ENCODE measurements around the gene PUS7.
"Not testable (repeated sequence)": the region's sequence is repeated elsewhere in the genome, so short reads cannot be mapped to it uniquely, and the experiment has no call there.

PUS7 gene

DNA sequence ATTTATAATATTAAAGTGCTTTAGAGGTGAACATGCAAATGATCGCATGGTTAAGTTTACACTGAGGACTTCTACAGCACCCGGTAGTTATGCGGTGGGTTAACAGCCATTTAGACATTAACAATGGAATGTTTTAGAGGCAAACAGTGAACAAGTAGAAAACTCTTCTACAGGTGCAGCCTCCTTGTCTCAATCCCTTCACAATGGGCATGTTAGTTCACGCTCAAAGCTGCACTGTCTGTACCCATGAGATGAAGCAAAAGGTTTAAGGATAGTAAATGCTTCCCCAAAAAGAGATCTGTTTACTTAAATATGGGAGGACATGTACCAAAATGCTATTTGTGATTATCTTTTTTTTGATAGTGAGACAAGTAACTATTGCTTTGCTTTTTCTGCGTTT lies 25.1 kb downstream of the PUS7 start:
- DNase-seq (ENCODE audit: insufficient read length, low spot score) (no peak), FAIRE-seq (no peak)

DNA sequence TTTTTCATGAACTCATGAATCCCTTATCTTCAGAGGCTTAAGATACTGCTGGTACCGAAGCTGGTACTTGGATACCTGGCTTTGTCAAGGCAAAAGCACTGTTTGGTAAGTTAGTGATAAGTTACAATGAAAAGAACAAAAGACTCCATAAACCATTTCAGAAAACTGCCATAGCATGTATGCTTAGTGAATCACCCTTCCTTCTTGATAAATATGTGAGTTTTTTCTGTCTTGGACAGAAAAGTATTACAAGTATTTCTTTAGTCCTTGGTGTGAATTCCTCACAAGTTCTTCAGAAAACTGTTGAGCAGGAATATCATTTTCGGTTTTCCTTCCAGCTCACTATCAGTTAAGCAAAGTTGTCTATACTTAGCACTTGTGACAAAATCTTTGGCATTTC lies 25.6 kb downstream of the PUS7 start:
- no peak for FAIRE-seq
- DNase-seq (ENCODE audit: insufficient read length, low spot score): no peak

GRCh38 chr7:105493923-105494315 lies 28.2 kb downstream of the PUS7 start:
- no peak for DNase-seq (ENCODE audit: insufficient read length, low spot score)
- FAIRE-seq: no peak

DNA sequence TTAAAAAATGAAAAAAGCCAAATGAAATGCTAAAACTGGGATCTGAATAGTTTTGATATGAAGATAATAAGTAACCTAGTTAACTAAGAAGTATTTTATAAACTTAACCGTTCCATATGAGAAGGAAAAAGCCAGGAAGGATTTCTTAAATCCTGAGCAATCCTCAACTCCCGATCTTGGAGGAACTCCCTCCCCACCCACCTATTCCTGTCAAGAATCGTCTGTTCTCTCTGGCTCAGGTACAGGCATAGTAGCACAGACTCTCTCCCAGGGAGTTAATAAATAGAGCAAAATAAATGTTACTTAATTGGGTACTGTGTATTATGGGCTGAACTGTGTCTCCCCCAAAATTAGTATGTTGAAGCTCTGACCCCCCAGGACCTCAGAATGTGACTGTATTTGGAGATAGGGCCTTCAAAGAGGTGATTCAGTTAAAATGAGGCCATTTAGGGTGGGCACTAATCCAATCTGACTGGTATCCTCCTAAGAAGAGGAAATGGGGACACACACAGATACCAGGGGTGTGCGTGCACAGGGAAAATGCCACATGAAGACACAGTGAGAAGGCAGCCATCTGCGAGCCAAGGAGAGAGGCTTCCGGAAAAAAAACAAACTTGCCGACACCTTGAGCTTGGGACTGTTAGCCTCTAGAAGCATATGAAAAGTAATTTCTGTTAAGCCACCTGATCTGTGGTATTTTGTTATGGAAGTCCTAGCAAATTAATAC lies 28.7 kb downstream of the PUS7 start:
- DNase-seq (ENCODE audit: insufficient read length, low spot score) (no peak), FAIRE-seq (no peak)

GRCh38 chr7:105489409-105489808 lies 32.7 kb downstream of the PUS7 start:
- DNase-seq (ENCODE audit: insufficient read length, low spot score): no peak
- no peak for FAIRE-seq

GRCh38 chr7:105487579-105488571 lies 34.2 kb downstream of the PUS7 start:
- FAIRE-seq: no peak
- DNase-seq (ENCODE audit: insufficient read length, low spot score): peak; percentile 52

GRCh38 chr7:105480931-105481330 lies 41.1 kb downstream of the PUS7 start:
- DNase-seq (ENCODE audit: insufficient read length, low spot score) (no peak), FAIRE-seq (no peak)

- DNase-seq (ENCODE audit: insufficient read length, low spot score) (no peak), FAIRE-seq (no peak)
Observed at GRCh38 chr7:105478606-105479005, 43.5 kb downstream of the PUS7 start.

DNA sequence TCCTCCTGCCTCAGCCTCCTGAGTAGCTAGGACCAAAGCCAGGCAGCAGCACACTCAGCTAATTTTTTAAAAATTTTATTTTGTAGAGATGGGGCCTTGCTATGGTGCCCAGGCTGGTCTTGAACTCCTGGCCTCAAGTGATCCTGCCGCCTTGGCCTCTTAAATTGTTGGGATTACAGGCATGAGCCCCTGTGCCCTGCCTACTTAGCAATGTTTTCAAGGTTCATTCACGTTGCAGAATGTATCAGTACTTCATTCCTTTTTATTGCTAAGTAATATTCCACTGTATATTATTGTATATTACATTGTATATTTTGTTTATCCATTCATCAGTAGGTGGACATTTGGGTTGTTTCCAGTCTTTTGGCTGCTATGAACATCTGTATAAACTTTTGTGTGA lies 44.2 kb downstream of the PUS7 start:
- FAIRE-seq: no peak

DNA sequence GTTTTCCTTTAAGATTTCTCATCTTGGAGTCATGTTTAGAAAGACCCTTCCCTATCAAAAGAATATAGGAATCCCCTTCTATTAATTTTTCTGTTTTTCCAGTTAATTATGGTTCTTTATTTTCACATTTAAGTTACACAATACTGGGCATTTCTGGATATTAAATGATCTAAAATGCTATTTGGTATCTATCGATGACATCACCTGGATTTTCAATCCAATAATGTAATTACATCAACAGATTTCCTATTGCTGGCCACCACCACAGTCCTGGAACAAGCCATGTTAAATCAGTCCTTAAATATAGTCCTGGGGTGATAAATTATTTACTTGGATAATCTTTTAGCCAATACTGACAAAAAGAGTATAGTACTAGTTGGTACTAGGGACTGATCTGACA lies 48.0 kb downstream of the PUS7 start:
- DNase-seq (ENCODE audit: insufficient read length, low spot score): no peak
- no peak for FAIRE-seq

More for the DNA sequence above, 44.2 kb downstream of the PUS7 start:
- no peak for DNase-seq (ENCODE audit: insufficient read length, low spot score)

DNA sequence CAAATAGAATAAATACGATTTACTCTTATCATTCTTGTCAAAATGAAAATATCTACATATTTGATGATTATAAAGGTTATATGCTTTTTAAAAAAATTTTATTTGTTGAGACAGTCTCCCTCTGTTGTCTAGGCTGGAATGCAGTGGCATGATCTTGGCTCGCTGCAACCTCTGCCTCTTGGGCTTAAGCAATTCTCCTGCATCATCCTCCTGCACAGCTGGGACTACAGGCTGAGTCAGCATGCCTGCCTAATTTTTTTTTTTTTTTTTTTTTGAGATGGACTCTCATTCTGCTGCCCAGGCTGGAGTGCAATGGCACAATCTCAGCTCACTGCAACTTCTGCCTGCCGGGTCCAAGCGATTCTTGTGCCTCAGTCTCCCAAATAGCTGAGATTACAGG lies 48.9 kb downstream of the PUS7 start:
- FAIRE-seq: no peak
- DNase-seq (ENCODE audit: insufficient read length, low spot score): no peak

DNA sequence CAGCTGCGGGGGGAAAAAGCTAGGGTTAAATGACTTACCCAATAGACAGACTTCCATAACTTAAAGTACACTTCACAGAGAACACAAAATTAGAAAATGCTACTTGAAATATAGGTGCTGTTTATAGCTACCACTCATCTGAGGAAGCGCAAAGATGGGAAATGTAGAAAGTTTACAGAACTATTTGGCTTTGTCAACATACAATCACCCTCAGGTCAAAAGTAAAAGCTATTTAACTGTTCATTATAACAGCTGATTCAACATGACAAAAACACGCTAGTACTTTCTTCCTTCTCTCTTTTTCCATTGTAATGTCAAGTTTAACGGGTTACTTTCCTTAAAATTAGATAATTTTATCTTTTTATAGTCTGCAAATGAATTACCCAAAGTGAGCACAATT lies 51.2 kb downstream of the PUS7 start:
- FAIRE-seq: no peak
- DNase-seq (ENCODE audit: insufficient read length, low spot score): no peak

GRCh38 chr7:105470090-105470489 lies 52.0 kb downstream of the PUS7 start:
- FAIRE-seq (no peak), DNase-seq (ENCODE audit: insufficient read length, low spot score) (no peak)

DNA sequence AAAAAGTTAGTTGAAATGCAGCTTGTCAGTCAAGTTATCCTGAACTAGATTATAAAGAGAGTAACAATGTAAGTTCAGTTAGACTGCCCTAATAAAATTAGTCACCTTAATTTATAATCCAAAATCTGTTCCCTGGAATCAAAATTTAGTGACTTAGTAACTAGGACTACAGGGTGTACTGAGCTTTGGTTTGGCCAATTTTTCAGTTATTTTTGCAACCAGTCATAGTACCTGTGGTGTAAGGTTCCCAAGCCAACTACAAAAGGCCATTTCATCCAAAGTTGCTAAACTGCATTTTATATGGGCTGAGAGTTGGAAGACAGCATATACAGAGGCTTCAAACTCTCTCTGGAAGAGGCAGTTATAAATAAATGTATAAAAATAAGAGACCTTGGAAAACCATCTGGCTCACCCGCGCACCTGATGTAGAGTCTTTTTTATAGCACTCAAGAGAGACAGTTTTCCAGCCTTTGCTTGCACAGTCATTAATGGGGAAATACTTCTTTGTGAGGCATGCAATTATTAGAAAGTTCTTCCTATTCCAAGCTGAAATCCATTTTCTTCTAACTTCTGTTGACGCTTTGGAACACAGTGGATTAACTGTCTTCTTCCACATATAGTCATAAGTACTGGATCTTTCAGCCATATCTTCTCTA lies 59.2 kb downstream of the PUS7 start:
- FAIRE-seq: no peak
- no peak for DNase-seq (ENCODE audit: insufficient read length, low spot score)

DNA sequence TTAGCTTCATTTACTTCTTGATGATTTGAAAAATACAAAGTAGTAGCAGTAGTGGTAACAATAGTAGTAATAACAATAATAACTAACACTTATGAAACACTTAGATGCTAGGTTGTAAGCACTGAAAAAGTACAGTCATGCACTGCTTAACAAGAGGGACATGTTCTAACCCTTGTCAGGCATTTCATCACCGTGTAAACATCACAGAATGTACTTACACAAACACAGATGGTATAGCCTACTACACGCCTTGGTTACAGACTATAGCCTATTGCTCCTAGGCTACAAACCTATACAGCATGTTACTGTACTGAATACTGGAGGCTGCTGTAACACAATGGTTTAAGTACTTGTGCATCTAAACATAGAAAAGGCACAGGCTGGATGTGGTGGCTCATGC lies 60.6 kb downstream of the PUS7 start:
- no peak for FAIRE-seq
- no peak for DNase-seq (ENCODE audit: insufficient read length, low spot score)

DNA sequence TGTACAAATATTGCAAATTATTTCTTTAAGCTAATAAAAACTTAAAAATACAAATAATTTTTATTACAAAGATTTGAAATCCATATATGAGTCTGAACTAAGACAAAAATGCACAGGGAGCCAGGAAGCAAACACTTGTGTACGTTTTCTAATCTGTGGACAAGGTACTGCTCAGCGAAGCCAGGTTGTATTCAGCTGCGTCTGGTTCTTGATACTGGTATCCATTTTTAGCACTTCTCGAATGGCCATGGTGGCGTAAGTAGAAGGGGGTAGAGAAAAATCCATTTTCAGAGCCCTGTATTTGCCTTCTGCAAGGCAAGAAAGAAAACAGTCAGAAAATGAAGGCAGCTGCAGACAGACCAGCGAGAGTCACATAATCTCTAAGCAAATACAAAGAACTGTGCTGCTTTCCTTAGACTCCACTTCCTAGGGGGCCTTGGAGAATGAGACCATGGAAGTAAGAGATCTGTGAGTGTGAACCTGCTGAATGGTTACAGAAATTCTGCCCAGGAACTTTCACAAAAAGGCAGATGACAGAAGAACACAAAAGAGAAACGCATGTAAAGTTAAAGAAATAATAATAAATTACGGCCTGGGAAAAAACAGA lies 64.3 kb downstream of the PUS7 start:
- FAIRE-seq: no peak
- no peak for DNase-seq (ENCODE audit: insufficient read length, low spot score)

DNA sequence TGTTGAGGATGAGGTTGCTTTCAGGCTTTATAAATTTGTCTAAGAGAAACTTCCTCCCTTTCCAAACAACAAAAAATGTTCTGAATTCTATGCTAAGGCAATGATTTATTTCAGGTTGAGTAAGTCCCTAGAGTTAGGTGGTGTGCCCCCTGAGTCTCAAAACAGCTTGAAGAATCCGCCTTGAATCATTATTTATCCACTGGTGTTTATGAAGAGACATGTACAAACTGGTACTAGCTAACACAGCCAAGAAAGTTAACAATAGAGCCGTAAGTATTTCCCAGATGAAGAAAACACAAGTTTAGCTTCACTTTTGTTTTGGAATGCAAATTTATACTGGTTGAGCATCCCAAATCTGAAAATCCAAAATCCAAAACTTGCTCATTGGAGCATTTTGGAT lies 67.2 kb downstream of the PUS7 start:
- FAIRE-seq (no peak), DNase-seq (ENCODE audit: insufficient read length, low spot score) (no peak)

DNA sequence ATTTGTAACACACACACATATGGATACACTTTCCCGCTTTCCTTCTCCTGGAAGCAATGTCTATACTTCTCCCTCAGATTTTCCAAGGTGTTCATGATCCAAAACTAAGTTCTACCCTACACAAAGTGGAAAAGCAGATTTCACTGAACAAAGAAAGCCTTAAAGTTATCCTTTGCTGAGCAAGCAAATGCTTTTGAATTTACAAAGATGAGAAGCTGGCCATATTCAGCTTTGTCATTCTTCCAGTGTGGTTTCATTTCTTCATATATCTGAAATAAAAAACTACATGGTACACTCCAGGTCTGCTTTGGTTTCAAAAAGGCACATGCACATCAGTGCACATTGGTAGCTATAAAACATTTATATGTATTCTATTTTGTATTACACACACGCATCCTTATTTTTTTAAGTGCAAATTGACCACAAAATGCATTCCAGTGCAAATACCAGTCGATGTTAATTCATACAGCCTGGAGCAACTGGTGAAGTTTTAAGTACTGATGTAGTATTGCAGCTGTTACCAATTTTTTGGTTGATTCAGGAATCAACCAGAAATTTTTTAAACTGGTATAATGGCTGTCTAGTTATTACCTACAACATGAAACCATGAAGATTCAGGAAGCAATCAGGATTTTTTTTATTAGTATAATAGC lies 67.8 kb downstream of the PUS7 start:
- DNase-seq (ENCODE audit: insufficient read length, low spot score) (peak; percentile 60), FAIRE-seq (no peak)

- no peak for DNase-seq (ENCODE audit: insufficient read length, low spot score)
- no peak for FAIRE-seq
Observed at GRCh38 chr7:105452085-105452484, 70.0 kb downstream of the PUS7 start.

- DNase-seq (ENCODE audit: insufficient read length, low spot score); FAIRE-seq: not testable (repeated sequence)
Observed at GRCh38 chr7:105450870-105451269, 71.2 kb downstream of the PUS7 start.
